Head of caudate nucleus (tissue), 42 donors: ENCODE measurements around the gene PCARE.

ENCODE experiments used
- DNase-seq, 42 donors: peaks; one replicate each; pipeline versions ENCODE4 v3.0.0 to v3.0.0-alpha.2; 2020 to 2021; ENCODE audit warnings: mixed read lengths in 7 of 42
- intact Hi-C: fragments of 100-400 bp; cut with DNase I; formaldehyde crosslinking; loops from one replicate; pipeline ENCODE4 v1.15.0; 2022

PCARE gene

GRCh38 chr2:29066997-29067605, 7.2 kb downstream of the PCARE start:
- intact Hi-C loops = loop anchor here (5.0 to 10.0 kb wide), 2 partner anchors 45 to 128 kb away; no protein-coding TSS in a partner anchor
- DNase-seq = peak in 3 of 42 donors; percentile 42 to 54 (median 43)

GRCh38 chr2:29066271-29066860, 8.0 kb downstream of the PCARE start:
- DNase-seq = peak in 3 of 42 donors; percentile 25 to 39 (median 37)
- intact Hi-C loops = loop anchor here (5.0 to 10.0 kb wide), 2 partner anchors 46 to 128 kb away; no protein-coding TSS in a partner anchor

- peak in 41 of 42 donors; percentile 53 to 84 (median 72) for DNase-seq
- intact Hi-C loops = loop anchor here (5.0 to 10.0 kb wide), 2 partner anchors 47 to 130 kb away; no protein-coding TSS in a partner anchor
Measured at GRCh38 chr2:29065068-29065811, 9.1 kb downstream of the PCARE start.

GRCh38 chr2:29064746-29065067, 9.6 kb downstream of the PCARE start:
- peak in 2 of 42 donors; percentile 21 to 47 for DNase-seq

GRCh38 chr2:29064346-29064715, 10.0 kb downstream of the PCARE start:
- intact Hi-C loops = loop anchor here (10.0 kb wide), 1 partner anchor 130 kb away; no protein-coding TSS in a partner anchor
- DNase-seq = peak in 1 of 42 donors; percentile 19

More at GRCh38 chr2:29064746-29065067, 9.6 kb downstream of the PCARE start:
- intact Hi-C loops = loop anchor here (5.0 to 10.0 kb wide), 2 partner anchors 48 to 130 kb away; no protein-coding TSS in a partner anchor

- intact Hi-C loops = loop anchor here (10.0 kb wide), 1 partner anchor 131 kb away; no protein-coding TSS in a partner anchor
- DNase-seq = peak in 4 of 42 donors; percentile 33 to 53 (median 42)
Measured at GRCh38 chr2:29063646-29064345, 10.5 kb downstream of the PCARE start.

- intact Hi-C loops = loop anchor here (10.0 kb wide), 1 partner anchor 132 kb away; no protein-coding TSS in a partner anchor
- DNase-seq = peak in 18 of 42 donors; percentile 23 to 75 (median 47)
Measured at GRCh38 chr2:29063056-29063455, 11.3 kb downstream of the PCARE start.

GRCh38 chr2:29062371-29062770, 12.0 kb downstream of the PCARE start:
- peak in 2 of 42 donors; percentile 28 to 34 for DNase-seq
- intact Hi-C loops = loop anchor here (10.0 kb wide), 1 partner anchor 132 kb away; no protein-coding TSS in a partner anchor

GRCh38 chr2:29061616-29062015, 12.7 kb downstream of the PCARE start:
- peak in 3 of 42 donors; percentile 5 to 32 (median 30) for DNase-seq
- intact Hi-C loops = loop anchor here (10.0 kb wide), 1 partner anchor 133 kb away; no protein-coding TSS in a partner anchor

- peak in 3 of 42 donors; percentile 5 to 34 (median 15) for DNase-seq
- intact Hi-C loops = loop anchor here (10.0 kb wide), 1 partner anchor 134 kb away; no protein-coding TSS in a partner anchor
Measured at GRCh38 chr2:29061176-29061575, 13.1 kb downstream of the PCARE start.

- intact Hi-C loops = loop anchor here (10.0 kb wide), 1 partner anchor 134 kb away; no protein-coding TSS in a partner anchor
Measured at GRCh38 chr2:29060441-29060840, 13.9 kb downstream of the PCARE start.

GRCh38 chr2:29059624-29060023, 14.7 kb downstream of the PCARE start:
- peak in 4 of 42 donors; percentile 8 to 55 (median 23) for DNase-seq
- intact Hi-C loops = loop anchor here (10.0 kb wide), 1 partner anchor 135 kb away; no protein-coding TSS in a partner anchor

More at GRCh38 chr2:29060441-29060840, 13.9 kb downstream of the PCARE start:
- DNase-seq = peak in 4 of 42 donors; percentile 6 to 37 (median 28)

GRCh38 chr2:29057006-29057405, 17.3 kb downstream of the PCARE start:
- intact Hi-C loops = no loop called here
- peak in 3 of 42 donors; percentile 2 to 15 (median 8) for DNase-seq

GRCh38 chr2:29056452-29056851, 17.9 kb downstream of the PCARE start:
- intact Hi-C loops = no loop called here
- no peak for DNase-seq

- intact Hi-C loops = no loop called here
- DNase-seq = no peak
Measured at GRCh38 chr2:29055601-29056000, 18.7 kb downstream of the PCARE start.

- intact Hi-C loops = no loop called here
- DNase-seq = no peak
Measured at GRCh38 chr2:29054430-29054829, 19.9 kb downstream of the PCARE start.

- intact Hi-C loops = no loop called here
- peak in 3 of 42 donors; percentile 12 to 44 (median 28) for DNase-seq
Measured at GRCh38 chr2:29053670-29054400, 20.5 kb downstream of the PCARE start.

GRCh38 chr2:29053223-29053622, 21.1 kb downstream of the PCARE start:
- no peak for DNase-seq
- intact Hi-C loops = no loop called here
